Gastrocnemius medialis (tissue), 4 donors: ENCODE measurements around the gene VAC14.

Source experiments
- CTCF ChIP-seq, 5 experiments: fragments of 450-650 bp in 3 of 5; fragments of 200-600 bp in 2 of 5; sonication (generic) in 2 of 5; IDR thresholded peaks in 4 of 5; conservative IDR thresholded peaks in 1 of 5; 1 replicate in 4 of 5; 2 replicates in 1 of 5; pipeline ENCODE4 v1.5.1; 2016 to 2019; ENCODE audit warnings: antibody characterized with exemption in 5 of 5, mild to moderate bottlenecking in 3 of 5, moderate library complexity in 3 of 5
- POLR2A ChIP-seq, 2 donors: fragments of 450-650 bp; IDR thresholded peaks; one replicate each; pipeline ENCODE4 v1.6.1; 2017; ENCODE audit warnings: antibody characterized with exemption in 2 of 2, mild to moderate bottlenecking in 2 of 2, moderate library complexity in 2 of 2

GRCh38 chr16:70659546-70659945, 141.4 kb downstream of the VAC14 start:
- TF ChIP-seq CTCF (IDR thresholded peaks at IDR 0.05 in 4 of 5, conservative IDR thresholded peaks at IDR 0.05 in 1 of 5) = no peak
- TF ChIP-seq POLR2A (IDR thresholded peaks at IDR 0.05) = no peak
